ENCODE results near the gene GATA5. TPM values are rescaled to one million over a fixed set of nuclear protein-coding genes. Genes with fewer than 3 reads are reported as not detected.
"Not testable (repeated sequence)": the region's sequence is repeated elsewhere in the genome, so short reads cannot be mapped to it uniquely, and the experiment has no call there.

GATA5 gene
- total RNA-seq, 1 experiment from 2014 or later = not detected

DNA sequence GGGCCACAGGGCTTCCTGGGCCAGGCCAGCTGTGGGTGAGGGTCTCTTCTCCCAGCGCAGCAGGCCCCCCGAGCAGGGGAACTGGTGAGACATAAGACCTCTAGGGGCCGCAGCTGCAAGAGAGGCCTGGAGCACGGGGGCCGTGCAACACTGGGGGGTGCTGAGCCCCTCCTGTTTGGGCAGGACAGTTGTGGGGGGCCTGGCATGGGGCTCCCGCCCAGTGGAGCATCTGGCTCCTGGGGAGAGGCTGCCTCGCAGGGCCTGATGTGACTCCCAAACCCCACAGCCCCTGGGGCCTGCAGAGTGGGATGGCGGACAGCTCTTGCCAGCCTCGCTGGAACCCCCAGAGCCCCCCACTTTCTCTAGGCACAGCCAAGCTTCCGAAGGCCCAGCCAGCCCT, 16.9 kb upstream of the GATA5 start:
- peaks cover 16 to 32% of the 10 kb centered on the region in 2 experiments; a peak in 3 of 4 replicates for H3K4me1 ChIP-seq (ENCODE audit: control insufficient read depth in 1 of 2, insufficient read depth in 2 of 2, low read length in 2 of 2)
- intact Hi-C loops (cut with micrococcal nuclease) = no loop called here

DNA sequence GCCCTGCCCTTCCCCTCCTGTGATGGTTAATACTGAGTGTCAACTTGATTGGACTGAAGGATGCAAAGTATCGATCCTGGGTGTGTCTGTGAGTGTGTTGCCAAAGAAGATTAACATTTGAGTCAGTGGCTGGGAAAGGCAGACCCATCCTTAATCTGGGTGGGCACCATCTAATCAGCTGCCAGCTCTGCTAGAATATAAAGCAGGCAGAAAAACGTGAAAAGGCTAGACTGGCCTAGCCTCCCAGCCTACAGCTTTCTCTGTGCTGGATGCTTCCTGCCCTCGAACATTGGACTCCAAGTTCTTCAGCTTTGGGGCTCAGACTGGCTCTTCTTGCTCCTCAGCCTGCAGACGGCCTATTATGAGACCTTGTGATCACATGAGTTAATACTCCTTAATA, 15.0 kb upstream of the GATA5 start:
- CTCF ChIA-PET; H3K9me2 ChIP-seq (ENCODE audit: insufficient read depth); RAD21 ChIA-PET (ENCODE audit: low non-redundant PET in 1 of 2, low total read pairs in 2 of 2, uncharacterized antibody in 2 of 2, unreplicated experiment in 2 of 2); H3K27me3 ChIP-seq (ENCODE audit: insufficient read depth, low read length); H2AFZ ChIP-seq (ENCODE audit: low read depth, low read length, poor library complexity, severe bottlenecking); intact Hi-C loops (cut with micrococcal nuclease); H3K27ac ChIP-seq (ENCODE audit: low read depth, low read length); H3K4me2 ChIP-seq (ENCODE audit: low read length); H3K9me3 ChIP-seq (ENCODE audit: control insufficient read depth in 1 of 2, insufficient read depth in 1 of 2, low read depth in 1 of 2, low read length in 2 of 2); H3K9ac ChIP-seq (ENCODE audit: low read length); ATAC-seq; BruUV-seq (replicated peaks); H3K79me2 ChIP-seq (ENCODE audit: insufficient read depth, low read length); H3K4me3 ChIP-seq (replicated peaks in 1 of 2; ENCODE audit: low read depth in 1 of 2, low read length in 2 of 2); DNase-seq (ENCODE audit: low read depth, low spot score); H3K36me3 ChIP-seq (ENCODE audit: control insufficient read depth in 1 of 2, insufficient read depth in 2 of 2, low read length in 2 of 2); H4K20me1 ChIP-seq (ENCODE audit: insufficient read depth): not testable (repeated sequence)
- H3K4me1 ChIP-seq (ENCODE audit: control insufficient read depth in 1 of 2, insufficient read depth in 2 of 2, low read length in 2 of 2) = peaks cover 10 to 25% of the 10 kb centered on the region in 2 experiments; a peak in 3 of 4 replicates
- POLR2A ChIA-PET = interaction anchor here (0.6 kb wide), 1 partner anchor 14 kb away, joined by 3 read pairs; no protein-coding TSS in a partner anchor

More for the DNA sequence above, 16.9 kb upstream of the GATA5 start:
- H4K20me1 ChIP-seq (ENCODE audit: insufficient read depth) = no peaks in the 10 kb centered on the region
- ChIA-PET POLR2A (interaction anchor here (0.6 kb wide), 1 partner anchor 316 kb away, joined by 3 read pairs; no protein-coding TSS in a partner anchor), CTCF (no interaction called here), RAD21 (ENCODE audit: low non-redundant PET in 1 of 2, low total read pairs in 2 of 2, uncharacterized antibody in 2 of 2, unreplicated experiment in 2 of 2) (no interaction called here)
- H3K9me2 ChIP-seq (ENCODE audit: insufficient read depth) = no peaks in the 10 kb centered on the region
- H3K27me3 ChIP-seq (ENCODE audit: insufficient read depth, low read length) = no peaks in the 10 kb centered on the region
- TF ChIP-seq, protein P1, sequence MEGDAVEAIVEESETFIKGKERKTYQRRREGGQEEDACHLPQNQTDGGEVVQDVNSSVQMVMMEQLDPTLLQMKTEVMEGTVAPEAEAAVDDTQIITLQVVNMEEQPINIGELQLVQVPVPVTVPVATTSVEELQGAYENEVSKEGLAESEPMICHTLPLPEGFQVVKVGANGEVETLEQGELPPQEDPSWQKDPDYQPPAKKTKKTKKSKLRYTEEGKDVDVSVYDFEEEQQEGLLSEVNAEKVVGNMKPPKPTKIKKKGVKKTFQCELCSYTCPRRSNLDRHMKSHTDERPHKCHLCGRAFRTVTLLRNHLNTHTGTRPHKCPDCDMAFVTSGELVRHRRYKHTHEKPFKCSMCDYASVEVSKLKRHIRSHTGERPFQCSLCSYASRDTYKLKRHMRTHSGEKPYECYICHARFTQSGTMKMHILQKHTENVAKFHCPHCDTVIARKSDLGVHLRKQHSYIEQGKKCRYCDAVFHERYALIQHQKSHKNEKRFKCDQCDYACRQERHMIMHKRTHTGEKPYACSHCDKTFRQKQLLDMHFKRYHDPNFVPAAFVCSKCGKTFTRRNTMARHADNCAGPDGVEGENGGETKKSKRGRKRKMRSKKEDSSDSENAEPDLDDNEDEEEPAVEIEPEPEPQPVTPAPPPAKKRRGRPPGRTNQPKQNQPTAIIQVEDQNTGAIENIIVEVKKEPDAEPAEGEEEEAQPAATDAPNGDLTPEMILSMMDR (IDR thresholded peaks at IDR 0.05 in 2 of 3, conservative IDR thresholded peaks at IDR 0.05 in 1 of 3; ENCODE audit: borderline replicate concordance in 1 of 3, insufficient read depth in 1 of 3, low read depth in 2 of 3, low read length in 2 of 3) = no peak
- TF ChIP-seq SRF (IDR thresholded peaks at IDR 0.05; ENCODE audit: low read depth) (no peak), TCF7L2 (IDR thresholded peaks at IDR 0.05; ENCODE audit: borderline replicate concordance, extremely low read depth, insufficient read depth, insufficient read length) (no peak), POLR2AphosphoS5 (IDR thresholded peaks at IDR 0.05; ENCODE audit: low read depth, low read length) (no peak)
- H3K36me3 ChIP-seq (ENCODE audit: control insufficient read depth in 1 of 2, insufficient read depth in 2 of 2, low read length in 2 of 2) = no peaks in the 10 kb centered on the region
- no peak for ATAC-seq
- H2AFZ ChIP-seq (ENCODE audit: low read depth, low read length, poor library complexity, severe bottlenecking) = no peak overlapping the region
- H3K4me3 ChIP-seq (replicated peaks in 1 of 2; ENCODE audit: low read depth in 1 of 2, low read length in 2 of 2) = no peak overlapping the region
- H3K9ac ChIP-seq (ENCODE audit: low read length) = no peak overlapping the region
- DNase-seq (ENCODE audit: low read depth, low spot score) = no peak
- no peak overlapping the region for H3K4me2 ChIP-seq (ENCODE audit: low read length)
- no peaks in the 10 kb centered on the region for H3K79me2 ChIP-seq (ENCODE audit: insufficient read depth, low read length)
- no peaks in the 10 kb centered on the region for H3K9me3 ChIP-seq (ENCODE audit: control insufficient read depth in 1 of 2, insufficient read depth in 1 of 2, low read depth in 1 of 2, low read length in 2 of 2)
- no TSS peak for BruUV-seq (replicated peaks)
- no peak overlapping the region for H3K27ac ChIP-seq (ENCODE audit: low read depth, low read length)
